Trophoblast cell (in vitro differentiated cells and primary cell): ENCODE results near the gene KCNH3. TPM values are rescaled to one million over a fixed set of nuclear protein-coding genes. Genes with fewer than 3 reads are reported as not detected.
A peak's percentile ranks its signal among the peaks of the same experiment; 100 is the strongest.

Experiments used
- DNase-seq, 2 donors: peaks; one replicate each; pipeline ENCODE4 v3.0.0-alpha.2; 2016
- H2AFZ ChIP-seq: 2 replicates; pipeline ENCODE4 v1.6.1; 2013; ENCODE audit warnings: low read length, moderate library complexity, mild to moderate bottlenecking; ENCODE audit not compliant: insufficient read depth, poor library complexity
- H2AK5ac ChIP-seq: 2 replicates; pipeline ENCODE4 v1.6.1; 2013; ENCODE audit warnings: mild to moderate bottlenecking, low read length
- H2BK120ac ChIP-seq: 2 replicates; pipeline ENCODE4 v1.6.1; 2013; ENCODE audit warnings: low read length, mild to moderate bottlenecking, moderate library complexity; ENCODE audit not compliant: insufficient read depth, poor library complexity
- H2BK12ac ChIP-seq: 2 replicates; pipeline ENCODE4 v1.6.1; 2013; ENCODE audit warnings: mild to moderate bottlenecking, low read length, moderate library complexity
- H2BK5ac ChIP-seq: 2 replicates; pipeline ENCODE4 v1.6.1; 2013; ENCODE audit warnings: low read length, low read depth, moderate library complexity, mild to moderate bottlenecking; ENCODE audit not compliant: poor library complexity
- H3K14ac ChIP-seq: 2 replicates; pipeline ENCODE4 v1.6.1; 2013; ENCODE audit warnings: mild to moderate bottlenecking, low read length
- H3K18ac ChIP-seq: 2 replicates; pipeline ENCODE4 v1.6.1; 2013; ENCODE audit warnings: mild to moderate bottlenecking, low read length
- H3K23ac ChIP-seq: 2 replicates; pipeline ENCODE4 v1.6.1; 2013; ENCODE audit warnings: low read length
- H3K27ac ChIP-seq: 2 replicates; pipeline ENCODE4 v1.5.1; 2013; ENCODE audit warnings: low read depth, mild to moderate bottlenecking, inconsistent platforms, low read length, moderate library complexity
- H3K27me3 ChIP-seq: 2 replicates; pipeline ENCODE4 v1.6.1; 2013; ENCODE audit warnings: inconsistent platforms, mild to moderate bottlenecking, low read length, moderate library complexity; ENCODE audit not compliant: insufficient read depth
- H3K36me3 ChIP-seq, 2 experiments: 1 replicate in 1 of 2; 2 replicates in 1 of 2; pipeline ENCODE4 v1.6.1; 2013; ENCODE audit warnings: low read length in 2 of 2, mild to moderate bottlenecking in 2 of 2, moderate library complexity in 1 of 2; ENCODE audit not compliant: insufficient read depth in 2 of 2, control insufficient read depth in 1 of 2
- H3K4ac ChIP-seq: 2 replicates; pipeline ENCODE4 v1.6.1; 2013; ENCODE audit warnings: low read depth, mild to moderate bottlenecking, low read length, moderate library complexity
- H3K4me1 ChIP-seq, 2 experiments: 1 replicate in 1 of 2; 2 replicates in 1 of 2; pipeline ENCODE4 v1.6.1; 2013; ENCODE audit warnings: low read length in 2 of 2, mild to moderate bottlenecking in 2 of 2, moderate library complexity in 1 of 2; ENCODE audit not compliant: insufficient read depth in 2 of 2, control insufficient read depth in 1 of 2
- H3K4me2 ChIP-seq: 2 replicates; pipeline ENCODE4 v1.6.1; 2013; ENCODE audit warnings: inconsistent platforms, mild to moderate bottlenecking, low read length, moderate library complexity
- H3K4me3 ChIP-seq: 2 replicates; pipeline ENCODE4 v1.5.1; 2013; ENCODE audit warnings: mild to moderate bottlenecking, low read depth, low read length, inconsistent platforms
- H3K79me1 ChIP-seq: one replicate; pipeline ENCODE4 v1.6.1; 2013; ENCODE audit warnings: low read length
- H3K79me2 ChIP-seq: 2 replicates; pipeline ENCODE4 v1.6.1; 2013; ENCODE audit warnings: low read length, mild to moderate bottlenecking; ENCODE audit not compliant: control insufficient read depth, insufficient read depth, poor library complexity
- H3K9ac ChIP-seq: 2 replicates; pipeline ENCODE4 v1.6.1; 2013; ENCODE audit warnings: mild to moderate bottlenecking, low read length
- H3K9me3 ChIP-seq: 2 replicates; pipeline ENCODE4 v1.6.1; 2013; ENCODE audit warnings: low read depth, mild to moderate bottlenecking, control low read depth, inconsistent platforms, low read length; ENCODE audit not compliant: insufficient read depth
- H4K12ac ChIP-seq: 2 replicates; pipeline ENCODE4 v1.6.1; 2013; ENCODE audit warnings: low read depth, mild to moderate bottlenecking, low read length, moderate library complexity
- H4K8ac ChIP-seq: 2 replicates; pipeline ENCODE4 v1.6.1; 2013; ENCODE audit warnings: low read depth, mild to moderate bottlenecking, low read length, moderate library complexity
- H4K91ac ChIP-seq: one replicate; pipeline ENCODE4 v1.6.1; 2013; ENCODE audit warnings: low read depth, mild to moderate bottlenecking, low read length, moderate library complexity
- WGBS: extraction: QIAGEN DNeasy Blood & Tissue Kit; methylation state at CpG from one replicate; pipeline ENCODE4 v1.1.7; 2013; ENCODE audit warnings: missing lambda C conversion rate; ENCODE audit not compliant: insufficient read length, insufficient coverage; ENCODE audit errors: extremely low coverage; 5-methylcytosine and 5-hydroxymethylcytosine counted together
- polyA plus RNA-seq: library from polyadenylated mRNA; stranded (reverse); fragments of 200-250 nt; gene quantifications from 2 replicates; pipeline ENCODE4 v1.2.3, GENCODE V29; 2013

Gene KCNH3, protein sequence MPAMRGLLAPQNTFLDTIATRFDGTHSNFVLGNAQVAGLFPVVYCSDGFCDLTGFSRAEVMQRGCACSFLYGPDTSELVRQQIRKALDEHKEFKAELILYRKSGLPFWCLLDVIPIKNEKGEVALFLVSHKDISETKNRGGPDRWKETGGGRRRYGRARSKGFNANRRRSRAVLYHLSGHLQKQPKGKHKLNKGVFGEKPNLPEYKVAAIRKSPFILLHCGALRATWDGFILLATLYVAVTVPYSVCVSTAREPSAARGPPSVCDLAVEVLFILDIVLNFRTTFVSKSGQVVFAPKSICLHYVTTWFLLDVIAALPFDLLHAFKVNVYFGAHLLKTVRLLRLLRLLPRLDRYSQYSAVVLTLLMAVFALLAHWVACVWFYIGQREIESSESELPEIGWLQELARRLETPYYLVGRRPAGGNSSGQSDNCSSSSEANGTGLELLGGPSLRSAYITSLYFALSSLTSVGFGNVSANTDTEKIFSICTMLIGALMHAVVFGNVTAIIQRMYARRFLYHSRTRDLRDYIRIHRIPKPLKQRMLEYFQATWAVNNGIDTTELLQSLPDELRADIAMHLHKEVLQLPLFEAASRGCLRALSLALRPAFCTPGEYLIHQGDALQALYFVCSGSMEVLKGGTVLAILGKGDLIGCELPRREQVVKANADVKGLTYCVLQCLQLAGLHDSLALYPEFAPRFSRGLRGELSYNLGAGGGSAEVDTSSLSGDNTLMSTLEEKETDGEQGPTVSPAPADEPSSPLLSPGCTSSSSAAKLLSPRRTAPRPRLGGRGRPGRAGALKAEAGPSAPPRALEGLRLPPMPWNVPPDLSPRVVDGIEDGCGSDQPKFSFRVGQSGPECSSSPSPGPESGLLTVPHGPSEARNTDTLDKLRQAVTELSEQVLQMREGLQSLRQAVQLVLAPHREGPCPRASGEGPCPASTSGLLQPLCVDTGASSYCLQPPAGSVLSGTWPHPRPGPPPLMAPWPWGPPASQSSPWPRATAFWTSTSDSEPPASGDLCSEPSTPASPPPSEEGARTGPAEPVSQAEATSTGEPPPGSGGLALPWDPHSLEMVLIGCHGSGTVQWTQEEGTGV
- polyA plus RNA-seq = 0.01 TPM in 1 of 2 replicates, not detected in the other

DNA sequence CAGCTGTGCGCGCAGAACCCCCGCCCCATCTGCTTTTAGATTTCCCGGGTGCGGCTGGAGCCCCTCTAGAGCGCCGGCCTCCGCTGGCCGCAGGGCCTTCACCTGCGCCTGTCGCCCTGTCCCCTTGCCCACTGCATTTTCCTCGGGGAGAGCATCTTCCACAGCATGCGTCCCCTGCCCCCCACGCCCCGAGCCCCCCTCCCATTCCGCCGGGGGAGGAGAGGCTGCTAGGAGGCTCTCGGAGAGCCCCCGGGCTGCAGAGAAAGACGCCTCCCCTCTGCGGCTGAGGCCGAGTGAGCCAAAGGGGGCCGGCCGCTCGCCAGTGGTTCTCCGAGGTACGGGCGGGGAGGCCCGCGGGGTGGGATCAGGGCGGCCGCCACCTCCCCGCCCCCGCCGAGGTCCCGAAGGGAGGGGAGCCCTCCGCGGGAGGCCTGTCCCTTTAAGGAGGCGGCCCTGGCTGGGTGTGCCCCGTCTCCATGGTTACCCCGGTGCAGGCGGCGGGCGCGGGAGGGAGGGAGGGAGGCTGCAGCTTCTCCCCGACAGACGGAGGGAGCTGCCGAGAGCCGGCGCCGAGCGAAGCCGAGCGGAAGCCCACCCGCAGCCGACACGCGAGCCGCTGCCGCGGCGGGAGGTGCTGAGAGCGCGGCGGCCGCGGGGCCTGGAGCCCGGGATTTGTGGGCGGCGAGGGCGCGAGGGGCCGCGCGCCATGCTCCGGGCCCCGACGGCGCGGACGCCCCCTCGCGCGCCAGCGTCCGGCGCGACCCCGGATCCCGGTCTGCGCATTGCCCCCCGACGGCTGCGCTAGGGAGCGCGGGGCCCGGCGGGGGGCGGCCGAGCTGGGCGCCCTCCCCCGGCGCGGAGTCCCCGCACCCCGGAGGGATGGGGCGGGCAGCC, at the start of gene KCNH3:
KCNH3 (plus strand) TSS at position 521 of the 894 bp plus-strand sequence. CDS start 387 bp downstream, outside the sequence.
- DNase-seq = peak in 1 of 2 donors; percentile 21
- H3K9me3 ChIP-seq = no peaks in the 10 kb centered on the region

DNA sequence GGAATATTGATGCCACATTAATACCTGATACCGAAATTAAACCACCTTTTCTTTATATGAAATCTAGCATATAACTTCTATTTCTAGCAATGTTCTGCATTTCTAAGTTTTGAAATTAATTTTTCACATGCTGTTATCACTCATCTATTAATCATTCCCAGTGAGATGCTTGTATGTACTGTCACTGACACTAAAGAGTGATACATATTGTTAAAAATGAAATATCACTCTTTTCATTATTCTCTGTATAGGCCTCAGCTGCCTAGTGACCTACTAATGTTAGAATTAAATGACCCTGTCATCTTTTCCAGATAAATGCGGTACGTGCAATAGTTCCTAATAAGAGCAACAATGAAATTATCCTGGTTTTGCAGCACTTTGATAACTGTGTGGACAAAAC, 49.7 kb upstream of the KCNH3 start:
- WGBS = no CpG with 5 or more reads among the region's 3 CpGs
- H3K4ac ChIP-seq = no peak overlapping the region
- DNase-seq = no peak
- no peak overlapping the region for H4K8ac ChIP-seq
- no peak overlapping the region for H2BK12ac ChIP-seq
- no peak overlapping the region for H4K12ac ChIP-seq
- no peak overlapping the region for H2BK120ac ChIP-seq
- no peak overlapping the region for H3K27ac ChIP-seq
- H3K27me3 ChIP-seq = no peaks in the 10 kb centered on the region
- no peak overlapping the region for H4K91ac ChIP-seq
- H3K4me2 ChIP-seq = no peak overlapping the region
- H3K9ac ChIP-seq = no peak overlapping the region
- H3K18ac ChIP-seq = no peak overlapping the region
- no peaks in the 10 kb centered on the region for H3K9me3 ChIP-seq
- no peak overlapping the region for H3K23ac ChIP-seq
- H3K4me1 ChIP-seq = peaks cover 3 to 11% of the 10 kb centered on the region in 2 experiments
- no peak overlapping the region for H3K14ac ChIP-seq
- no peak overlapping the region for H3K4me3 ChIP-seq
- peaks cover 2 to 6% of the 10 kb centered on the region in 2 experiments for H3K36me3 ChIP-seq
- no peak overlapping the region for H2BK5ac ChIP-seq
- no peaks in the 10 kb centered on the region for H3K79me2 ChIP-seq
- no peak overlapping the region for H2AK5ac ChIP-seq
- H3K79me1 ChIP-seq = peaks cover 5% of the 10 kb centered on the region
- no peak overlapping the region for H2AFZ ChIP-seq

More for the DNA sequence above, at the start of gene KCNH3:
- Histone ChIP-seq H3K79me2 (no peaks in the 10 kb centered on the region), H3K27me3 (peaks cover 73% of the 10 kb centered on the region), H2AFZ (no peak within 1 kb of the TSS), H3K27ac (no peak within 1 kb of the TSS), H3K79me1 (no peaks in the 10 kb centered on the region), H3K36me3 (no peaks in the 10 kb centered on the region), H3K4me2 (peak within 1 kb of the TSS; percentile 58), H3K9ac (no peak within 1 kb of the TSS), H3K4me3 (peak within 1 kb of the TSS; percentile 52), H3K4ac (no peak within 1 kb of the TSS), H2BK12ac (no peak within 1 kb of the TSS), H2BK120ac (no peak within 1 kb of the TSS), H2AK5ac (no peak within 1 kb of the TSS), H3K4me1 (peaks cover 3 to 9% of the 10 kb centered on the region in 2 experiments), H4K91ac (no peak within 1 kb of the TSS), H4K12ac (no peak within 1 kb of the TSS), H3K14ac (no peak within 1 kb of the TSS), H3K23ac (no peak within 1 kb of the TSS), H4K8ac (no peak within 1 kb of the TSS), H3K18ac (no peak within 1 kb of the TSS), H2BK5ac (no peak within 1 kb of the TSS)
- no CpG with 5 or more reads among the region's 107 CpGs for WGBS

DNA sequence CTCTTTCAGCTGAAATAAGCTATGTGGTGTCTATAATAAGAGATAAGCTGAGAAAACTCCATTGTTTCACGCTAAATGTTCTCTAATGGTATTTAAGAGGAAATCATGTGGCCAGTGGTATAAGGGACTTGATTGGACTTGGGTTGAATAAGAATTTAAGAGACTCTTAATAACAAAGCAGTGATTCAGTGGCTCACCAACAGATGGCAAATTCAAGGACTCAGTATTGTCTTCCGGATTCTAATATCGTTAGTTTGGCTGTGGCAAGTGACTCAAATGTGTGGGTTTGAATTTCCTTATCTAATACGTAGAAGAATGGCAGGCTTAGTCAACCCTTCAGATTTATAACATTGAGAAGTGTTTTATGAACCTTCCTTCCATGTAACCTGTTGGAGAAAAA, 49.1 kb upstream of the KCNH3 start:
- Histone ChIP-seq H3K4me2 (no peak overlapping the region), H4K12ac (no peak overlapping the region), H3K79me1 (peaks cover 5% of the 10 kb centered on the region), H2AFZ (no peak overlapping the region), H4K8ac (no peak overlapping the region), H3K14ac (no peak overlapping the region), H3K9me3 (no peaks in the 10 kb centered on the region), H4K91ac (no peak overlapping the region), H3K4ac (no peak overlapping the region), H2BK12ac (no peak overlapping the region), H3K18ac (no peak overlapping the region), H3K79me2 (no peaks in the 10 kb centered on the region), H3K4me1 (peaks cover 3 to 11% of the 10 kb centered on the region in 2 experiments), H2BK120ac (no peak overlapping the region), H3K27me3 (no peaks in the 10 kb centered on the region), H3K23ac (no peak overlapping the region), H2BK5ac (no peak overlapping the region), H3K9ac (no peak overlapping the region), H3K27ac (no peak overlapping the region), H2AK5ac (no peak overlapping the region), H3K36me3 (peaks cover 4 to 6% of the 10 kb centered on the region in 2 experiments), H3K4me3 (no peak overlapping the region)
- no CpG with 5 or more reads among the region's 4 CpGs for WGBS
- DNase-seq = peak in 1 of 2 donors; percentile 16
